ENCODE data around the gene RPL38. TPM values are rescaled to one million over a fixed set of nuclear protein-coding genes. Genes with fewer than 3 reads are reported as not detected.

RPL38 gene
- total and polyA plus RNA-seq, 2 of the 4 experiments (the other 2 are of a cell fraction) = 111 to 527 TPM

- dilution Hi-C loops (cut with HindIII; ENCODE audit: low sequenced_read_pairs, unreplicated experiment) (no loop called here), in situ Hi-C loops (cut with MboI; ENCODE audit: low sequenced_read_pairs) (loop anchor here (25.0 kb wide), 2 partner anchors 663 to 937 kb away; partner anchors contain the start of genes CPSF4L, FDXR and GRIN2C), intact Hi-C loops (cut with micrococcal nuclease) (loop anchor here (1.0 kb wide), 1 partner anchor 770 kb away; no protein-coding TSS in a partner anchor)
- Histone ChIP-seq H4K91ac (ENCODE audit: insufficient read depth, low read depth, low read length) (no peak overlapping the region), H3K9me1 (ENCODE audit: insufficient read depth, low read length) (no peaks in the 10 kb centered on the region), H3K4ac (ENCODE audit: low read depth, low read length) (no peak overlapping the region), H4K5ac (ENCODE audit: low read depth, low read length) (no peak overlapping the region), H3K4me2 (ENCODE audit: low read depth, low read length) (no peak overlapping the region), H3K56ac (ENCODE audit: extremely low read depth, insufficient read depth, low read length) (no peak overlapping the region), H3K27me3 (ENCODE audit: control insufficient read depth, insufficient read depth, low read length) (peaks cover 33% of the 10 kb centered on the region), H3K79me1 (ENCODE audit: low read depth in 1 of 2, low read length in 2 of 2) (peaks cover 0 to 6% of the 10 kb centered on the region in 2 experiments; a peak in 3 of 4 replicates), H2AK9ac (replicated peaks; ENCODE audit: low read depth, low read length, poor library complexity) (peak overlapping the region; percentile 58), H2BK120ac (ENCODE audit: low read depth, low read length) (no peak overlapping the region), H3K4me1 (ENCODE audit: control insufficient read depth, insufficient read depth, low read length) (no peaks in the 10 kb centered on the region; the same call in 1 of the 2 replicates), H3K23ac (ENCODE audit: low read depth, low read length) (no peak overlapping the region), H2BK20ac (ENCODE audit: low read depth, low read length) (no peak overlapping the region), H3K4me3 (ENCODE audit: insufficient read depth, low read depth, low read length) (no peak overlapping the region), H2BK15ac (ENCODE audit: low read depth, low read length) (no peak overlapping the region), H2AK5ac (ENCODE audit: low read depth, low read length) (no peak overlapping the region), H3K36me3 (ENCODE audit: control insufficient read depth, insufficient read depth, low read length) (no peaks in the 10 kb centered on the region; the same call in 1 of the 2 replicates), H4K8ac (ENCODE audit: low read depth in 2 of 2, low read length in 2 of 2) (no peak overlapping the region), H3K27ac (ENCODE audit: insufficient read depth, low read length) (no peak overlapping the region), H2AFZ (replicated peaks; ENCODE audit: low read length, poor library complexity) (peak overlapping the region; percentile 67), H3K18ac (ENCODE audit: low read depth, low read length) (no peak overlapping the region), H3K9ac (ENCODE audit: low read depth, low read length) (no peak overlapping the region), H4K20me1 (ENCODE audit: insufficient read depth, low read length) (peaks cover 9% of the 10 kb centered on the region), H3K14ac (replicated peaks; ENCODE audit: low read depth, low read length) (no peak overlapping the region), H2BK5ac (ENCODE audit: low read depth, low read length, poor library complexity, severe bottlenecking) (no peak overlapping the region), H3K9me3 (ENCODE audit: control insufficient read depth, insufficient read depth, low read length) (no peaks in the 10 kb centered on the region)
- POLR2A ChIA-PET (ENCODE audit: unreplicated experiment) = interaction anchor here (1.1 kb wide), 1 partner anchor 14 kb away, joined by 4 read pairs; the partner anchor contains the start of gene TTYH2
- CTCF ChIA-PET = interaction anchor here (0.6 to 1.1 kb wide), 9 partner anchors 9 to 773 kb away, joined by 3 to 9 read pairs (median 5); partner anchors contain the start of gene TTYH2
- peak; percentile 79 for ATAC-seq (ENCODE audit: low read depth)
- no TSS peak for BruUV-seq (replicated peaks)
- 0% methylated on average over 3 of the region's 35 CpGs; no CpG with 5 or more reads in 1 of the 2 experiments for WGBS, 2 experiments (ENCODE audit: extremely low coverage in 2 of 2, insufficient read length in 1 of 2)
- no peak for DNase-seq
- TF ChIP-seq FOS (IDR thresholded peaks at IDR 0.05; ENCODE audit: low read depth, low read length) (no peak), BHLHE40 (IDR thresholded peaks at IDR 0.05; ENCODE audit: low read depth, low read length) (no peak), RAD21 (IDR thresholded peaks at IDR 0.05; ENCODE audit: low read length) (peak; percentile 56), USF2 (IDR thresholded peaks at IDR 0.05; ENCODE audit: low read depth, low read length) (no peak), CHD1 (IDR thresholded peaks at IDR 0.05; ENCODE audit: low read depth, low read length) (no peak), CEBPB (IDR thresholded peaks at IDR 0.05; ENCODE audit: low read depth, low read length) (no peak), SMC3 (IDR thresholded peaks at IDR 0.05; ENCODE audit: low read depth, low read length) (peak; percentile 47), MXI1 (IDR thresholded peaks at IDR 0.05; ENCODE audit: borderline replicate concordance, low read depth, low read length) (no peak), NFE2L2 (IDR thresholded peaks at IDR 0.05; ENCODE audit: low read depth, low read length) (no peak), MAZ (IDR thresholded peaks at IDR 0.05; ENCODE audit: borderline replicate concordance, low read depth, low read length) (no peak; the same call in 1 of the 2 replicates), POLR2A (IDR thresholded peaks at IDR 0.05; ENCODE audit: low read depth, low read length) (no peak), RFX5 (IDR thresholded peaks at IDR 0.05; ENCODE audit: low read depth, low read length) (no peak)
- TF ChIP-seq, protein P1, sequence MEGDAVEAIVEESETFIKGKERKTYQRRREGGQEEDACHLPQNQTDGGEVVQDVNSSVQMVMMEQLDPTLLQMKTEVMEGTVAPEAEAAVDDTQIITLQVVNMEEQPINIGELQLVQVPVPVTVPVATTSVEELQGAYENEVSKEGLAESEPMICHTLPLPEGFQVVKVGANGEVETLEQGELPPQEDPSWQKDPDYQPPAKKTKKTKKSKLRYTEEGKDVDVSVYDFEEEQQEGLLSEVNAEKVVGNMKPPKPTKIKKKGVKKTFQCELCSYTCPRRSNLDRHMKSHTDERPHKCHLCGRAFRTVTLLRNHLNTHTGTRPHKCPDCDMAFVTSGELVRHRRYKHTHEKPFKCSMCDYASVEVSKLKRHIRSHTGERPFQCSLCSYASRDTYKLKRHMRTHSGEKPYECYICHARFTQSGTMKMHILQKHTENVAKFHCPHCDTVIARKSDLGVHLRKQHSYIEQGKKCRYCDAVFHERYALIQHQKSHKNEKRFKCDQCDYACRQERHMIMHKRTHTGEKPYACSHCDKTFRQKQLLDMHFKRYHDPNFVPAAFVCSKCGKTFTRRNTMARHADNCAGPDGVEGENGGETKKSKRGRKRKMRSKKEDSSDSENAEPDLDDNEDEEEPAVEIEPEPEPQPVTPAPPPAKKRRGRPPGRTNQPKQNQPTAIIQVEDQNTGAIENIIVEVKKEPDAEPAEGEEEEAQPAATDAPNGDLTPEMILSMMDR (conservative IDR thresholded peaks at IDR 0.05; ENCODE audit: low read depth, low read length) = peak; percentile 91
- TF ChIP-seq, protein P2, sequence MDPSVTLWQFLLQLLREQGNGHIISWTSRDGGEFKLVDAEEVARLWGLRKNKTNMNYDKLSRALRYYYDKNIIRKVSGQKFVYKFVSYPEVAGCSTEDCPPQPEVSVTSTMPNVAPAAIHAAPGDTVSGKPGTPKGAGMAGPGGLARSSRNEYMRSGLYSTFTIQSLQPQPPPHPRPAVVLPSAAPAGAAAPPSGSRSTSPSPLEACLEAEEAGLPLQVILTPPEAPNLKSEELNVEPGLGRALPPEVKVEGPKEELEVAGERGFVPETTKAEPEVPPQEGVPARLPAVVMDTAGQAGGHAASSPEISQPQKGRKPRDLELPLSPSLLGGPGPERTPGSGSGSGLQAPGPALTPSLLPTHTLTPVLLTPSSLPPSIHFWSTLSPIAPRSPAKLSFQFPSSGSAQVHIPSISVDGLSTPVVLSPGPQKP (IDR thresholded peaks at IDR 0.05; ENCODE audit: borderline replicate concordance, low read depth, low read length) = no peak
These were observed 4.0 kb upstream of the RPL38 start for GRCh38 chr17:74199306-74200092.
